SU-DHL-6 (cell line): ENCODE results near the gene UHRF2.

Source experiments
- H2AFZ ChIP-seq: fragments of 200-600 bp; sonication (generic); 2 replicates; pipeline ENCODE4 v1.6.1; 2014; ENCODE audit warnings: low read depth, mild to moderate bottlenecking, moderate library complexity, mixed read lengths, antibody characterized with exemption, low read length; ENCODE audit not compliant: severe bottlenecking
- H3F3A ChIP-seq: fragments of 200-600 bp; shearing (Covaris generic); 2 replicates; pipeline ENCODE4 v1.6.0; 2016; ENCODE audit warnings: antibody characterized with exemption, mild to moderate bottlenecking; ENCODE audit not compliant: insufficient read depth
- H3K27ac ChIP-seq: fragments of 200-600 bp; sonication (generic); 2 replicates; pipeline ENCODE4 v1.5.1; 2016; ENCODE audit warnings: low read depth, mild to moderate bottlenecking, low read length, moderate library complexity, mixed read lengths
- H3K27me3 ChIP-seq: fragments of 200-600 bp; sonication (generic), shearing (Covaris generic); 2 replicates; pipeline ENCODE4 v1.6.0; 2014; ENCODE audit warnings: mild to moderate bottlenecking, low read length
- H3K36me3 ChIP-seq: fragments of 200-600 bp; sonication (generic); 2 replicates; pipeline ENCODE4 v1.6.1; 2014; ENCODE audit warnings: mild to moderate bottlenecking, low read length, mixed read lengths
- H3K4me2 ChIP-seq: fragments of 300-600, 200-600 bp; shearing (Covaris generic), sonication (generic); 2 replicates; pipeline ENCODE4 v1.6.0; 2014; ENCODE audit warnings: low read length, low read depth, mild to moderate bottlenecking; ENCODE audit not compliant: poor library complexity, severe bottlenecking
- H3K4me3 ChIP-seq: fragments of 200-600 bp; sonication (generic); 2 replicates; pipeline ENCODE4 v1.5.1; 2014; ENCODE audit warnings: antibody characterized with exemption, low read length, mild to moderate bottlenecking, mixed read lengths; ENCODE audit not compliant: insufficient read depth, poor library complexity, severe bottlenecking
- H3K79me2 ChIP-seq: fragments of 200-600 bp; sonication (generic); 2 replicates; pipeline ENCODE4 v1.6.1; 2014; ENCODE audit warnings: mild to moderate bottlenecking, low read length, moderate library complexity; ENCODE audit not compliant: insufficient read depth
- H3K9ac ChIP-seq: fragments of 200-600 bp; sonication (generic); 2 replicates; pipeline ENCODE4 v1.7.0; 2014; ENCODE audit warnings: mild to moderate bottlenecking, low read length
- H3K9me2 ChIP-seq: fragments of 200-600 bp; sonication (generic); replicated peaks from 2 replicates; pipeline ENCODE4 v1.6.1; 2014; ENCODE audit warnings: low read length; ENCODE audit not compliant: insufficient read depth
- H3K9me3 ChIP-seq: fragments of 200-600 bp; sonication (generic); 2 replicates; pipeline ENCODE4 v1.6.1; 2014; ENCODE audit warnings: low read length, mixed read lengths; ENCODE audit not compliant: insufficient read depth
- H4K20me1 ChIP-seq: fragments of 200-600 bp; sonication (generic); 2 replicates; pipeline ENCODE4 v1.6.1; 2014; ENCODE audit warnings: low read depth, mild to moderate bottlenecking, antibody characterized with exemption, low read length, moderate library complexity, mixed read lengths
- CTCF ChIP-seq: fragments of 200-600 bp; sonication (generic); IDR thresholded peaks from one replicate; pipeline ENCODE4 v1.5.1; 2017; ENCODE audit warnings: antibody characterized with exemption, mild to moderate bottlenecking, low read length, moderate library complexity; ENCODE audit not compliant: insufficient read depth, poor library complexity, severe bottlenecking
- EZH2phosphoT487 ChIP-seq: fragments of 200-600 bp; sonication (generic), shearing (Covaris generic); conservative IDR thresholded peaks from 2 replicates; pipeline ENCODE4 v1.6.1; 2018; ENCODE audit warnings: mild to moderate bottlenecking, antibody characterized with exemption, low read length, moderate library complexity, mixed read lengths

Gene UHRF2

DNA sequence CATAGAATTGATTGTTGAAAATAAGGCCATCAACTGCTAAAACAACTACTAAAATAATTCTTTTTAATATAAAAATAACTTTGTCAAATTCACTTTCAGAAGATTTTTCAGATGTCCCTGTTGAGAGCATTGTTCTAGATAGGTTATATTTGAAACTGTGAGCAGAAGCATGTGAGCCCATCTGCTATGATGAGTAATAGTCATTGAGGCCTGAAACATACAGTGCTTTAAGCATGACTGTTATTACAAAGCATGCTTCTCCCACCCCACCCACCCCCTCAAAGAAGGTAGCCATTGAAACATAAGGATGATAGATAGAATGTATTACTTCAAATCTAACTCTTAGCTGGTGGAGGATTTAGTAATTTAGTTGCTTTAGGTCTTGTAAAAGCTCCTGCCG is 86.0 kb downstream of the UHRF2 start:
- H3K27me3 ChIP-seq, result no peaks in the 10 kb centered on the region
- no peaks in the 10 kb centered on the region for H3K9me2 ChIP-seq
- no peak overlapping the region for H3K4me3 ChIP-seq
- peaks cover 53% of the 10 kb centered on the region for H3K36me3 ChIP-seq
- no peaks in the 10 kb centered on the region for H3F3A ChIP-seq
- no peaks in the 10 kb centered on the region for H3K79me2 ChIP-seq
- H4K20me1 ChIP-seq, result no peaks in the 10 kb centered on the region
- no peak overlapping the region for H2AFZ ChIP-seq
- H3K9me3 ChIP-seq, result no peaks in the 10 kb centered on the region
- TF ChIP-seq CTCF (no peak), EZH2phosphoT487 (no peak)
- H3K9ac ChIP-seq, result no peak overlapping the region
- H3K27ac ChIP-seq, result no peak overlapping the region
- H3K4me2 ChIP-seq, result no peak overlapping the region

DNA sequence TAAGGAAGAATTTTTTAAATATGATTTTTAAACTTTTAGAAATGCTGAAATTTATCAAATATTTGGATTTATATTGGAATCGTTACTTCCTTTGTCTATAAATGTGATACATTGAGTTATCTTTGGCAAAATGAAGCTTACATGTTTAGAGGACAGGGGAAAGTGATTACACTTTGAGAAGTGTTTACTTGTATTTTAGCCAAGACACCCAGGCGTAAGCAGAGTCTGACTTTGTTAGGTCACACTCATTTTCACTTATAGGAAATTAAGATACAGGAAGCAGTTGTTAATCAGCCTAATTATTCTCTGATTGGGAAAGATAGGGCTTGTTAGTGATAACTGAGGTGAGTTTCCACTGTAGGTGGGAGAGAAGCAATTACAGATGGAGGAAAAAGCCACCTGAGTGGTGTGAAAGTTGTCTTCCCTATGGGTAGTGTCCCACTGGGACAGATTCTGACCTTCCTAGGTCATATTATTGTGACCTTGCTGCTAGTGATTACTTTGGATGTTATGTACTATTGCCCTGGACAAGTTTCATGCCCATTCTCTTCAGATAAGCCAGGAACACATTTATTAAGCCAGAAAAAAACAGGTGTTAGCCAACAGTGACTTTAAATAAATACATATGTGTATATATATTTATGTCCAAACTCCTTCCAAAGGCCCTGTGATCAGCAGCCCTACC is 88.7 kb downstream of the UHRF2 start:
- H3F3A ChIP-seq, result no peaks in the 10 kb centered on the region
- H2AFZ ChIP-seq, result no peak overlapping the region
- H3K9me3 ChIP-seq, result no peaks in the 10 kb centered on the region
- H3K9ac ChIP-seq, result no peak overlapping the region
- H4K20me1 ChIP-seq, result no peaks in the 10 kb centered on the region
- no peak for TF ChIP-seq EZH2phosphoT487
- TF ChIP-seq CTCF, result no peak
- H3K36me3 ChIP-seq, result peaks cover 50% of the 10 kb centered on the region
- no peak overlapping the region for H3K4me2 ChIP-seq
- no peaks in the 10 kb centered on the region for H3K79me2 ChIP-seq
- no peaks in the 10 kb centered on the region for H3K27me3 ChIP-seq
- H3K4me3 ChIP-seq, result no peak overlapping the region
- H3K9me2 ChIP-seq, result no peaks in the 10 kb centered on the region
- H3K27ac ChIP-seq, result no peak overlapping the region

DNA sequence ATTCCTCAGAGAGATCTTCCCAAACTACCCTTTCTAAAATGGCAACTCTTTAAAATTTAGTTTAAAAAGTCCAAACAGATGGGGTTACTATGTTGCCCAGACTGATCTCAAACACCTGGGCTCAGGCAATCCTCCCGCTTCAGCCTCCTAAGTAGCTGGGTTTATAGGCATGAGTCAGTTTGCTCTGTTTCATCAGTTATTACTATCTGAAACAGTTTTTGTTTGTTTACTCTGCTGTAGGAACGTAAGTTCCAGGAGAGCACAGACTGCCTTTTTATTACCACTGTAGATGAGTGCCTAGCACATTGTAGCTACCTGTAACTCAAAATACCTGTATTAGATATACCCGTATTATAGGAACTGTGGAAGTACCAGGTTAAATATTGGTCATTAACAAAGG is 89.4 kb downstream of the UHRF2 start:
- peaks cover 48% of the 10 kb centered on the region for H3K36me3 ChIP-seq
- H3F3A ChIP-seq, result no peaks in the 10 kb centered on the region
- H3K9me3 ChIP-seq, result no peaks in the 10 kb centered on the region
- H3K9me2 ChIP-seq, result no peaks in the 10 kb centered on the region
- TF ChIP-seq CTCF (no peak), EZH2phosphoT487 (no peak)
- H4K20me1 ChIP-seq, result no peaks in the 10 kb centered on the region
- H2AFZ ChIP-seq, result no peak overlapping the region
- no peaks in the 10 kb centered on the region for H3K27me3 ChIP-seq
- H3K4me2 ChIP-seq, result no peak overlapping the region
- no peak overlapping the region for H3K27ac ChIP-seq
- H3K9ac ChIP-seq, result no peak overlapping the region
- H3K79me2 ChIP-seq, result no peaks in the 10 kb centered on the region
- no peak overlapping the region for H3K4me3 ChIP-seq
